SK-N-SH treated with all-trans-retinoic acid at 6 μM for 48 hours (cell line): Measurements from ENCODE around the gene SPTB.

Experiments
- ATAC-seq: fragments of 200-7000 bp; cut with Tn5 transposase; 3 replicates; pipeline ENCODE4 v1.9.1; 2020; ENCODE audit warnings: mild to moderate bottlenecking, moderate library complexity
- ARNTL ChIP-seq: fragments of 450-650 bp; formaldehyde crosslinking; IDR thresholded peaks from 2 replicates; pipeline ENCODE4 v1.5.0; 2020; ENCODE audit warnings: low read depth, mild to moderate bottlenecking, moderate library complexity, borderline replicate concordance
- BACH2 ChIP-seq: fragments of 250-450 bp; sonication (Bioruptor Pico); IDR thresholded peaks from 2 replicates; pipeline ENCODE4 v1.9.0; 2021; ENCODE audit warnings: mild to moderate bottlenecking, borderline replicate concordance
- CSDC2 ChIP-seq: fragments of 250-450 bp; sonication (Bioruptor Pico); IDR thresholded peaks from 2 replicates; pipeline ENCODE4 v1.5.0; 2020; ENCODE audit warnings: mild to moderate bottlenecking, moderate library complexity
- ESRRG ChIP-seq: fragments of 250-450 bp; sonication (Bioruptor Pico); IDR thresholded peaks from 2 replicates; pipeline ENCODE4 v1.6.1; 2021; ENCODE audit warnings: mild to moderate bottlenecking
- GLIS3 ChIP-seq: fragments of 250-450 bp; sonication (Bioruptor Pico); IDR thresholded peaks from 2 replicates; pipeline ENCODE4 v1.5.0; 2020; ENCODE audit warnings: mild to moderate bottlenecking, moderate library complexity
- ISL1 ChIP-seq: fragments of 250-450 bp; sonication (Bioruptor Pico); IDR thresholded peaks from 2 replicates; pipeline ENCODE4 v2.1.2; 2022; ENCODE audit warnings: mild to moderate bottlenecking, moderate library complexity
- OSR1 ChIP-seq: fragments of 250-450 bp; sonication (Bioruptor Pico); IDR thresholded peaks from 2 replicates; pipeline ENCODE4 v1.8.0; 2022; ENCODE audit warnings: moderate library complexity, mild to moderate bottlenecking, inconsistent platforms
- PATZ1 ChIP-seq: fragments of 250-450 bp; sonication (Bioruptor Pico); IDR thresholded peaks from 2 replicates; pipeline ENCODE4 v1.8.0; 2020; ENCODE audit warnings: mild to moderate bottlenecking, moderate library complexity, borderline replicate concordance
- POU6F1 ChIP-seq: fragments of 250-450 bp; sonication (Bioruptor Pico); IDR thresholded peaks from 2 replicates; pipeline ENCODE4 v1.8.0; 2021; ENCODE audit warnings: low read depth, mild to moderate bottlenecking, moderate library complexity, borderline replicate concordance
- PPARA ChIP-seq: fragments of 250-450 bp; sonication (Bioruptor Pico); IDR thresholded peaks from 2 replicates; pipeline ENCODE4 v1.5.0; 2020; ENCODE audit warnings: mild to moderate bottlenecking, borderline replicate concordance
- RARB ChIP-seq: fragments of 250-450 bp; sonication (Bioruptor Pico); IDR thresholded peaks from 2 replicates; pipeline ENCODE4 v1.8.0; 2021; ENCODE audit warnings: mild to moderate bottlenecking, moderate library complexity
- SNAI2 ChIP-seq: fragments of 250-450 bp; sonication (Bioruptor Pico); IDR thresholded peaks from 2 replicates; pipeline ENCODE4 v1.5.0; 2020; ENCODE audit warnings: mild to moderate bottlenecking, moderate library complexity
- TCF4 ChIP-seq: fragments of 250-450 bp; sonication (Bioruptor Pico); IDR thresholded peaks from 2 replicates; pipeline ENCODE4 v1.8.0; 2021; ENCODE audit warnings: mild to moderate bottlenecking, moderate library complexity, borderline replicate concordance
- TOX ChIP-seq: fragments of 250-450 bp; sonication (Bioruptor Pico); IDR thresholded peaks from 2 replicates; pipeline ENCODE4 v1.8.0; 2021; ENCODE audit warnings: mild to moderate bottlenecking, moderate library complexity, borderline replicate concordance
- ZC3H10 ChIP-seq: fragments of 250-450 bp; sonication (Bioruptor Pico); IDR thresholded peaks from 2 replicates; pipeline ENCODE4 v1.5.1; 2021; ENCODE audit warnings: mild to moderate bottlenecking, moderate library complexity
- ZFP30 ChIP-seq: fragments of 450-650 bp; formaldehyde crosslinking; IDR thresholded peaks from 2 replicates; pipeline ENCODE4 v1.5.0; 2022; ENCODE audit warnings: mild to moderate bottlenecking, moderate library complexity
- ZNF565 ChIP-seq: fragments of 450-650 bp; formaldehyde crosslinking; conservative IDR thresholded peaks from 2 replicates; pipeline ENCODE4 v1.5.0; 2020; ENCODE audit warnings: low read depth, mild to moderate bottlenecking, moderate library complexity
- ZNF70 ChIP-seq: fragments of 450-650 bp; formaldehyde crosslinking; IDR thresholded peaks from 2 replicates; pipeline ENCODE4 v1.5.0; 2020; ENCODE audit warnings: mild to moderate bottlenecking, moderate library complexity
- ZNF8 ChIP-seq: fragments of 450-650 bp; formaldehyde crosslinking; IDR thresholded peaks from 2 replicates; pipeline ENCODE4 v1.5.0; 2020; ENCODE audit warnings: mild to moderate bottlenecking, moderate library complexity
- TF ChIP-seq, protein P1 (sequence below): fragments of 250-450 bp; sonication (Bioruptor Pico); IDR thresholded peaks from 2 replicates; pipeline ENCODE4 v1.5.1; 2021; ENCODE audit warnings: mild to moderate bottlenecking, moderate library complexity
- TF ChIP-seq, protein P2 (sequence below): fragments of 250-450 bp; sonication (Bioruptor Pico); IDR thresholded peaks from 2 replicates; pipeline ENCODE4 v1.5.1; 2020; ENCODE audit warnings: low read depth, mild to moderate bottlenecking, moderate library complexity
- TF ChIP-seq, protein P3 (sequence below): fragments of 250-450 bp; sonication (Bioruptor Pico); IDR thresholded peaks from 2 replicates; pipeline ENCODE4 v1.5.0; 2020; ENCODE audit warnings: mild to moderate bottlenecking, moderate library complexity

The SPTB gene

DNA sequence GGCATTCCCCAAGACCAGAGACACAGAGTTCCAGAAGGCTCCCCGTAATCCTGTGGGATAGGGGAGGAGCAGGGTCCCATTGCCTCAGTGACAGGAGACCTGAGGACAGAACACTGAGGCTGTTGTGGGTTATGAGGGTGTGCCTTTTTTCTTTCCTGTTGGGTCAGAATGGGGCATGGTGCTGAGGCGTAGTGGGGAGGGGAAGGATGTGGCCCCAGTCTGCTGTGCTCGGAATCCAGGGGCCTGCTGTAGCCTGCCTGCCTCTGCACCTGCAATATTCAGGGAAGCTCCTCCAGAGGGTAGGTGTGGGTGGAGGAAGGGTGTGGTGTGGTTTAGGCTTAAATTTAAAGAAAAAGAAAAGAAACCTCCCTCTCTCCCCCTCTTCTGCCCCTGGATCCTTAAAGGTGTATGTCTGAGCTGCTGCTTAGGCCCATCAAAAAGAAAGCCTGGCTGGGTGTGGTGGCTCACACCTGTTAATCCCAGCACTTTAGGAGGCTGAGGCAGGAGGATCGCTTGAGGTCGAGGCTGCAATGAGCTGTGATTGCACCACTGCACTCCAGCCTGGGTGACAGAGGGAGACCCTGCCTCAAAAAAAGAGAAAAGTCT, 156.8 kb downstream of the SPTB start (continued):
- TF ChIP-seq TCF4 (CRISPR knock-in tag) (no peak), ARNTL (CRISPR knock-in tag) (no peak), GLIS3 (CRISPR knock-in tag) (no peak), ISL1 (CRISPR knock-in tag) (no peak)

DNA sequence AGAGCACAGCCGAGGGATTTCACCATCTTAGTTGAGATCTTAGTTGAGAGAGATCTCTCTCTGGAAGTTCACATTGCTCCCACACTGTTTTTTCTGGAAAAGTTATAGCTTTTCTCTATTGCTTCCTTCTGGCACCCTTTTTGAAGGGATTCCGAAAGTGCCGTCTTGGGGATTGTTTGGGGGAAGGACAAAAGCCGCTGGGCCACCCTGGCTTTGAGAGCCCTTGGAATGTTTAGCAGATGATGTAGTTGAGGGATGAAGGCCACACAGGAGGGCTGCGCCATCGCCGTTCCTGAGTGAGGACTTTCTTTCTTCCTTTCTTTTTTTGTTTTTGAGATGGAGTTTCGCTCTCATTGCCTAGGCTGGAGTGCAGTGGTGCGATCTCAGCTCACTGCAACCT, 157.8 kb downstream of the SPTB start:
- no peak for ATAC-seq
- TF ChIP-seq CSDC2 (CRISPR knock-in tag) (no peak), TCF4 (CRISPR knock-in tag) (no peak), ESRRG (no peak), RARB (no peak), ZNF565 (CRISPR knock-in tag) (no peak), GLIS3 (CRISPR knock-in tag) (no peak), ZFP30 (no peak), PPARA (no peak), ISL1 (CRISPR knock-in tag) (no peak), SNAI2 (CRISPR knock-in tag) (no peak), PATZ1 (no peak), ZC3H10 (CRISPR knock-in tag) (no peak)
- TF ChIP-seq, protein P1, sequence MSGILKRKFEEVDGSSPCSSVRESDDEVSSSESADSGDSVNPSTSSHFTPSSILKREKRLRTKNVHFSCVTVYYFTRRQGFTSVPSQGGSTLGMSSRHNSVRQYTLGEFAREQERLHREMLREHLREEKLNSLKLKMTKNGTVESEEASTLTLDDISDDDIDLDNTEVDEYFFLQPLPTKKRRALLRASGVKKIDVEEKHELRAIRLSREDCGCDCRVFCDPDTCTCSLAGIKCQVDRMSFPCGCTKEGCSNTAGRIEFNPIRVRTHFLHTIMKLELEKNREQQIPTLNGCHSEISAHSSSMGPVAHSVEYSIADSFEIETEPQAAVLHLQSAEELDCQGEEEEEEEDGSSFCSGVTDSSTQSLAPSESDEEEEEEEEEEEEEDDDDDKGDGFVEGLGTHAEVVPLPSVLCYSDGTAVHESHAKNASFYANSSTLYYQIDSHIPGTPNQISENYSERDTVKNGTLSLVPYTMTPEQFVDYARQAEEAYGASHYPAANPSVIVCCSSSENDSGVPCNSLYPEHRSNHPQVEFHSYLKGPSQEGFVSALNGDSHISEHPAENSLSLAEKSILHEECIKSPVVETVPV (CRISPR knock-in tag) = no peak
- TF ChIP-seq, protein P2, sequence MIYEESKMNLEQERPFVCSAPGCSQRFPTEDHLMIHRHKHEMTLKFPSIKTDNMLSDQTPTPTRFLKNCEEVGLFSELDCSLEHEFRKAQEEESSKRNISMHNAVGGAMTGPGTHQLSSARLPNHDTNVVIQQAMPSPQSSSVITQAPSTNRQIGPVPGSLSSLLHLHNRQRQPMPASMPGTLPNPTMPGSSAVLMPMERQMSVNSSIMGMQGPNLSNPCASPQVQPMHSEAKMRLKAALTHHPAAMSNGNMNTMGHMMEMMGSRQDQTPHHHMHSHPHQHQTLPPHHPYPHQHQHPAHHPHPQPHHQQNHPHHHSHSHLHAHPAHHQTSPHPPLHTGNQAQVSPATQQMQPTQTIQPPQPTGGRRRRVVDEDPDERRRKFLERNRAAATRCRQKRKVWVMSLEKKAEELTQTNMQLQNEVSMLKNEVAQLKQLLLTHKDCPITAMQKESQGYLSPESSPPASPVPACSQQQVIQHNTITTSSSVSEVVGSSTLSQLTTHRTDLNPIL (CRISPR knock-in tag) = no peak

GRCh38 chr14:64721391-64721791, 158.3 kb downstream of the SPTB start:
- TF ChIP-seq ZC3H10 (CRISPR knock-in tag) (no peak), SNAI2 (CRISPR knock-in tag) (no peak), ZNF565 (CRISPR knock-in tag) (no peak), TOX (no peak), ARNTL (CRISPR knock-in tag) (no peak), ZNF70 (CRISPR knock-in tag) (no peak), BACH2 (CRISPR knock-in tag) (no peak)
- TF ChIP-seq, protein P1 (CRISPR knock-in tag) = no peak
- TF ChIP-seq, protein P2 (CRISPR knock-in tag) = no peak
- ATAC-seq = peak; percentile 23; the same call in 1 of the 3 replicates

DNA sequence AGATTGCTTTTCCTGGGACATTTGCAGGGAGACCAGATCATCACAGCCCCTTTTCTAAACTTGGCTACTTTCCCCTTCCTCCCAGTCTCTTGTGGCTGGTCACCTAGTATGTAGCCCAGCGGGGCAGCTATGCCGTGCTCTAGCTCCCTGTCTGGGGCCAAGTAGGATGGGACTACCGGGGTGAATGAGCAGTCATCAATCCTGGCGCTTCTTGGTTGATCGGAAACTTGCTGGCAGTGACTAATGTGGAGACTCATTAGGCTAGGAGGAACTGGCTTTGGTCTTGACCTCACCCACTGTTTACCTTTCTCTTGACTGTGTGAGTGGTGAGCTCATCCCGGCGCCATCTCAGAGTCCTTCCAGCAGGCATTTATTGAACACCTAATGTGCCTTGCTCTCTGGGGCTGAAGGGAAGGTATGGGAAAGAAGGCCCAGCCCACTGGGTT, 159.6 kb downstream of the SPTB start:
- no peak; the same call in 2 of the 3 replicates for ATAC-seq
- no peak for TF ChIP-seq BACH2 (CRISPR knock-in tag)
- TF ChIP-seq POU6F1 (CRISPR knock-in tag) = no peak
- TF ChIP-seq ZNF70 (CRISPR knock-in tag) = no peak
- no peak for TF ChIP-seq ZC3H10 (CRISPR knock-in tag)
- no peak for TF ChIP-seq OSR1 (CRISPR knock-in tag)
- no peak for TF ChIP-seq GLIS3 (CRISPR knock-in tag)
- no peak for TF ChIP-seq PPARA
- no peak for TF ChIP-seq SNAI2 (CRISPR knock-in tag)
- TF ChIP-seq ZNF8 = no peak
- TF ChIP-seq, protein P2 (CRISPR knock-in tag) = no peak
- TF ChIP-seq CSDC2 (CRISPR knock-in tag) = no peak
- TF ChIP-seq, protein P3, sequence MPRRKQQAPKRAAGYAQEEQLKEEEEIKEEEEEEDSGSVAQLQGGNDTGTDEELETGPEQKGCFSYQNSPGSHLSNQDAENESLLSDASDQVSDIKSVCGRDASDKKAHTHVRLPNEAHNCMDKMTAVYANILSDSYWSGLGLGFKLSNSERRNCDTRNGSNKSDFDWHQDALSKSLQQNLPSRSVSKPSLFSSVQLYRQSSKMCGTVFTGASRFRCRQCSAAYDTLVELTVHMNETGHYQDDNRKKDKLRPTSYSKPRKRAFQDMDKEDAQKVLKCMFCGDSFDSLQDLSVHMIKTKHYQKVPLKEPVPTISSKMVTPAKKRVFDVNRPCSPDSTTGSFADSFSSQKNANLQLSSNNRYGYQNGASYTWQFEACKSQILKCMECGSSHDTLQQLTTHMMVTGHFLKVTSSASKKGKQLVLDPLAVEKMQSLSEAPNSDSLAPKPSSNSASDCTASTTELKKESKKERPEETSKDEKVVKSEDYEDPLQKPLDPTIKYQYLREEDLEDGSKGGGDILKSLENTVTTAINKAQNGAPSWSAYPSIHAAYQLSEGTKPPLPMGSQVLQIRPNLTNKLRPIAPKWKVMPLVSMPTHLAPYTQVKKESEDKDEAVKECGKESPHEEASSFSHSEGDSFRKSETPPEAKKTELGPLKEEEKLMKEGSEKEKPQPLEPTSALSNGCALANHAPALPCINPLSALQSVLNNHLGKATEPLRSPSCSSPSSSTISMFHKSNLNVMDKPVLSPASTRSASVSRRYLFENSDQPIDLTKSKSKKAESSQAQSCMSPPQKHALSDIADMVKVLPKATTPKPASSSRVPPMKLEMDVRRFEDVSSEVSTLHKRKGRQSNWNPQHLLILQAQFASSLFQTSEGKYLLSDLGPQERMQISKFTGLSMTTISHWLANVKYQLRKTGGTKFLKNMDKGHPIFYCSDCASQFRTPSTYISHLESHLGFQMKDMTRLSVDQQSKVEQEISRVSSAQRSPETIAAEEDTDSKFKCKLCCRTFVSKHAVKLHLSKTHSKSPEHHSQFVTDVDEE (CRISPR knock-in tag) = no peak
